Measurements from ENCODE around the gene ZNF283.
A peak's percentile ranks its signal among the peaks of the same experiment; 100 is the strongest.

ZNF283 gene

GRCh38 chr19:43826787-43827754 lies at the start of gene ZNF283:
Gene ZNF283 (plus strand): TSS chr19:43827321. CDS start chr19:43833505, 6,184 bp downstream.
- Histone ChIP-seq H3K36me3 (ENCODE audit: control insufficient read depth in 2 of 2, insufficient read depth in 2 of 2, low read length in 2 of 2) (peaks cover 7 to 13% of the 10 kb centered on the region in 2 donors), H3K9me3 (ENCODE audit: control insufficient read depth in 2 of 2, low read length in 2 of 2) (peaks cover 0 to 2% of the 10 kb centered on the region in 2 donors), H3K27me3 (ENCODE audit: control insufficient read depth in 2 of 2, insufficient read depth in 2 of 2, low read length in 2 of 2) (peaks cover 0 to under 1% of the 10 kb centered on the region in 2 donors), H3K9ac (ENCODE audit: low read depth in 1 of 2, low read length in 2 of 2) (peak within 1 kb of the TSS; percentile 58 to 63), H3K27ac (ENCODE audit: low read depth in 2 of 2, low read length in 2 of 2) (peak within 1 kb of the TSS; percentile 27 to 65), H3K4me3 (ENCODE audit: low read length in 2 of 2) (peak within 1 kb of the TSS; percentile 80 to 87), H3K4me1 (ENCODE audit: control insufficient read depth in 2 of 2, insufficient read depth in 2 of 2, low read length in 2 of 2) (peaks cover 0 to 4% of the 10 kb centered on the region in 2 donors)

- peaks cover 65 to 78% of the 10 kb centered on the region in 2 donors for H3K4me1 ChIP-seq (ENCODE audit: control insufficient read depth in 2 of 2, insufficient read depth in 2 of 2, low read length in 2 of 2)
- H3K27ac ChIP-seq (ENCODE audit: low read depth in 2 of 2, low read length in 2 of 2) = peak overlapping the region; percentile 91 to 92
- peak overlapping the region; percentile 75 to 87 for H3K9ac ChIP-seq (ENCODE audit: low read depth in 1 of 2, low read length in 2 of 2)
- peaks cover 3% of the 10 kb centered on the region in 2 donors for H3K36me3 ChIP-seq (ENCODE audit: control insufficient read depth in 2 of 2, insufficient read depth in 2 of 2, low read length in 2 of 2)
- H3K27me3 ChIP-seq (ENCODE audit: control insufficient read depth in 2 of 2, insufficient read depth in 2 of 2, low read length in 2 of 2) = no peaks in the 10 kb centered on the region
- no peaks in the 10 kb centered on the region for H3K9me3 ChIP-seq (ENCODE audit: control insufficient read depth in 2 of 2, low read length in 2 of 2)
- H3K4me3 ChIP-seq (ENCODE audit: low read length in 2 of 2) = peak overlapping the region; percentile 71
Observed at GRCh38 chr19:43778651-43779050, 48.5 kb upstream of the ZNF283 start.

GRCh38 chr19:43779147-43779819 lies 47.8 kb upstream of the ZNF283 start:
- Histone ChIP-seq H3K27me3 (ENCODE audit: control insufficient read depth in 2 of 2, insufficient read depth in 2 of 2, low read length in 2 of 2) (no peaks in the 10 kb centered on the region), H3K27ac (ENCODE audit: low read depth in 2 of 2, low read length in 2 of 2) (peak overlapping the region; percentile 91 to 92), H3K36me3 (ENCODE audit: control insufficient read depth in 2 of 2, insufficient read depth in 2 of 2, low read length in 2 of 2) (no peaks in the 10 kb centered on the region), H3K9ac (ENCODE audit: low read depth in 1 of 2, low read length in 2 of 2) (peak overlapping the region; percentile 75 to 87), H3K9me3 (ENCODE audit: control insufficient read depth in 2 of 2, low read length in 2 of 2) (no peaks in the 10 kb centered on the region), H3K4me3 (ENCODE audit: low read length in 2 of 2) (peak overlapping the region; percentile 71), H3K4me1 (ENCODE audit: control insufficient read depth in 2 of 2, insufficient read depth in 2 of 2, low read length in 2 of 2) (peaks cover 63 to 75% of the 10 kb centered on the region in 2 donors)

GRCh38 chr19:43779820-43780219 lies 47.3 kb upstream of the ZNF283 start:
- Histone ChIP-seq H3K27me3 (ENCODE audit: control insufficient read depth in 2 of 2, insufficient read depth in 2 of 2, low read length in 2 of 2) (no peaks in the 10 kb centered on the region), H3K4me3 (ENCODE audit: low read length in 2 of 2) (peak overlapping the region; percentile 71), H3K36me3 (ENCODE audit: control insufficient read depth in 2 of 2, insufficient read depth in 2 of 2, low read length in 2 of 2) (no peaks in the 10 kb centered on the region), H3K9me3 (ENCODE audit: control insufficient read depth in 2 of 2, low read length in 2 of 2) (no peaks in the 10 kb centered on the region), H3K4me1 (ENCODE audit: control insufficient read depth in 2 of 2, insufficient read depth in 2 of 2, low read length in 2 of 2) (peaks cover 66 to 76% of the 10 kb centered on the region in 2 donors), H3K27ac (ENCODE audit: low read depth in 2 of 2, low read length in 2 of 2) (peak overlapping the region; percentile 91 to 92), H3K9ac (ENCODE audit: low read depth in 1 of 2, low read length in 2 of 2) (peak overlapping the region; percentile 75 to 87)

- peak within 1 kb of the TSS; percentile 71 for H3K4me3 ChIP-seq (ENCODE audit: low read length in 2 of 2)
- no peaks in the 10 kb centered on the region for H3K9me3 ChIP-seq (ENCODE audit: control insufficient read depth in 2 of 2, low read length in 2 of 2)
- H3K9ac ChIP-seq (ENCODE audit: low read depth in 1 of 2, low read length in 2 of 2) = peak within 1 kb of the TSS; percentile 75 to 87
- H3K4me1 ChIP-seq (ENCODE audit: control insufficient read depth in 2 of 2, insufficient read depth in 2 of 2, low read length in 2 of 2) = peaks cover 64 to 70% of the 10 kb centered on the region in 2 donors
- H3K27ac ChIP-seq (ENCODE audit: low read depth in 2 of 2, low read length in 2 of 2) = peak within 1 kb of the TSS; percentile 91 to 92
- H3K27me3 ChIP-seq (ENCODE audit: control insufficient read depth in 2 of 2, insufficient read depth in 2 of 2, low read length in 2 of 2) = no peaks in the 10 kb centered on the region
- no peaks in the 10 kb centered on the region for H3K36me3 ChIP-seq (ENCODE audit: control insufficient read depth in 2 of 2, insufficient read depth in 2 of 2, low read length in 2 of 2)
Observed at GRCh38 chr19:43780706-43781525, 46.2 kb upstream of the ZNF283 start, which contains the start of gene KCNN4. Gene KCNN4 (minus strand): TSS chr19:43780973. CDS start chr19:43780861, 112 bp downstream.

- H3K9me3 ChIP-seq (ENCODE audit: control insufficient read depth in 2 of 2, low read length in 2 of 2) = no peaks in the 10 kb centered on the region
- peak overlapping the region in 1 of 2 donors; percentile 91 for H3K27ac ChIP-seq (ENCODE audit: low read depth in 2 of 2, low read length in 2 of 2)
- H3K9ac ChIP-seq (ENCODE audit: low read depth in 1 of 2, low read length in 2 of 2) = peak overlapping the region in 1 of 2 donors; percentile 75
- H3K4me3 ChIP-seq (ENCODE audit: low read length in 2 of 2) = peak overlapping the region in 1 of 2 donors; percentile 62
- peaks cover 56 to 63% of the 10 kb centered on the region in 2 donors for H3K4me1 ChIP-seq (ENCODE audit: control insufficient read depth in 2 of 2, insufficient read depth in 2 of 2, low read length in 2 of 2)
- no peaks in the 10 kb centered on the region for H3K27me3 ChIP-seq (ENCODE audit: control insufficient read depth in 2 of 2, insufficient read depth in 2 of 2, low read length in 2 of 2)
- no peaks in the 10 kb centered on the region for H3K36me3 ChIP-seq (ENCODE audit: control insufficient read depth in 2 of 2, insufficient read depth in 2 of 2, low read length in 2 of 2)
Observed at GRCh38 chr19:43781630-43782310, 45.4 kb upstream of the ZNF283 start.

- peak overlapping the region; percentile 33 to 62 for H3K4me3 ChIP-seq (ENCODE audit: low read length in 2 of 2)
- H3K27ac ChIP-seq (ENCODE audit: low read depth in 2 of 2, low read length in 2 of 2) = peak overlapping the region in 1 of 2 donors; percentile 59
- H3K27me3 ChIP-seq (ENCODE audit: control insufficient read depth in 2 of 2, insufficient read depth in 2 of 2, low read length in 2 of 2) = no peaks in the 10 kb centered on the region
- peaks cover 51 to 63% of the 10 kb centered on the region in 2 donors for H3K4me1 ChIP-seq (ENCODE audit: control insufficient read depth in 2 of 2, insufficient read depth in 2 of 2, low read length in 2 of 2)
- H3K9me3 ChIP-seq (ENCODE audit: control insufficient read depth in 2 of 2, low read length in 2 of 2) = no peaks in the 10 kb centered on the region
- H3K9ac ChIP-seq (ENCODE audit: low read depth in 1 of 2, low read length in 2 of 2) = peak overlapping the region; percentile 9 to 27
- no peaks in the 10 kb centered on the region for H3K36me3 ChIP-seq (ENCODE audit: control insufficient read depth in 2 of 2, insufficient read depth in 2 of 2, low read length in 2 of 2)
Observed at GRCh38 chr19:43782311-43782660, 44.8 kb upstream of the ZNF283 start.

- H3K4me3 ChIP-seq (ENCODE audit: low read length in 2 of 2) = peak overlapping the region; percentile 33 to 62
- peak overlapping the region; percentile 14 to 36 for H3K9ac ChIP-seq (ENCODE audit: low read depth in 1 of 2, low read length in 2 of 2)
Observed at GRCh38 chr19:43782689-43783231, 44.4 kb upstream of the ZNF283 start.

GRCh38 chr19:43783636-43784035 lies 43.5 kb upstream of the ZNF283 start:
- peak overlapping the region; percentile 2 to 57 for H3K27ac ChIP-seq (ENCODE audit: low read depth in 2 of 2, low read length in 2 of 2)
- no peak overlapping the region for H3K4me3 ChIP-seq (ENCODE audit: low read length in 2 of 2)
- H3K27me3 ChIP-seq (ENCODE audit: control insufficient read depth in 2 of 2, insufficient read depth in 2 of 2, low read length in 2 of 2) = no peaks in the 10 kb centered on the region
- peaks cover 40 to 51% of the 10 kb centered on the region in 2 donors for H3K4me1 ChIP-seq (ENCODE audit: control insufficient read depth in 2 of 2, insufficient read depth in 2 of 2, low read length in 2 of 2)
- no peaks in the 10 kb centered on the region for H3K9me3 ChIP-seq (ENCODE audit: control insufficient read depth in 2 of 2, low read length in 2 of 2)
- no peak overlapping the region for H3K9ac ChIP-seq (ENCODE audit: low read depth in 1 of 2, low read length in 2 of 2)
- H3K36me3 ChIP-seq (ENCODE audit: control insufficient read depth in 2 of 2, insufficient read depth in 2 of 2, low read length in 2 of 2) = no peaks in the 10 kb centered on the region

More at GRCh38 chr19:43782689-43783231, 44.4 kb upstream of the ZNF283 start:
- peak overlapping the region; percentile 1 to 59 for H3K27ac ChIP-seq (ENCODE audit: low read depth in 2 of 2, low read length in 2 of 2)
- H3K36me3 ChIP-seq (ENCODE audit: control insufficient read depth in 2 of 2, insufficient read depth in 2 of 2, low read length in 2 of 2) = no peaks in the 10 kb centered on the region
- H3K9me3 ChIP-seq (ENCODE audit: control insufficient read depth in 2 of 2, low read length in 2 of 2) = no peaks in the 10 kb centered on the region
- no peaks in the 10 kb centered on the region for H3K27me3 ChIP-seq (ENCODE audit: control insufficient read depth in 2 of 2, insufficient read depth in 2 of 2, low read length in 2 of 2)
- H3K4me1 ChIP-seq (ENCODE audit: control insufficient read depth in 2 of 2, insufficient read depth in 2 of 2, low read length in 2 of 2) = peaks cover 46 to 58% of the 10 kb centered on the region in 2 donors

All from mucosa of rectum (tissue), 2 donors.